GM18909 (cell line): ENCODE data around the gene NEK11.
"Not testable (repeated sequence)": the region's sequence is repeated elsewhere in the genome, so short reads cannot be mapped to it uniquely, and the experiment has no call there.

ENCODE experiments used
- ATAC-seq: cut with Tn5 transposase; IDR thresholded peaks from one replicate; pipeline ENCODE4 v1.9.1; 2021; ENCODE audit warnings: mild to moderate bottlenecking; ENCODE audit not compliant: unreplicated experiment, poor library complexity

The NEK11 gene

DNA sequence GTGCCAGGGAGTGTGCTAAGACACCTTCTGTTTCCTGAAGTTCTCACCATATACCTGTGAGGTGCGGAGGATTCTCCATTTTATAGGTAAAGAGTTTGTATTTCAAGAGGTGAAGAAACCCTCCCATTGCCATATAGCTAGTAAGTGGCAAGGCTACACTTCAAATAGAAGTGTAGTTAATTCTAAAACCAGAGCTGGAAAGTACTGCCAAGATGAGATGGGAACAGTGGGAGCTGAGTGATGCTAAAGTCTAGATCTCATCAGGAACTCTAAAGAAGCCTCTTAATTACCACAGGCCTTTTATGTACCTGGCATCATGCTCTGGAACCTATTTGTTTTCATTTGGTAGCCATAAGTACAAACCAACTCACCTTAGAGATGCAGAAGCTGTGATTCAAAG is 256.3 kb downstream of the NEK11 start:
- no peak for ATAC-seq

DNA sequence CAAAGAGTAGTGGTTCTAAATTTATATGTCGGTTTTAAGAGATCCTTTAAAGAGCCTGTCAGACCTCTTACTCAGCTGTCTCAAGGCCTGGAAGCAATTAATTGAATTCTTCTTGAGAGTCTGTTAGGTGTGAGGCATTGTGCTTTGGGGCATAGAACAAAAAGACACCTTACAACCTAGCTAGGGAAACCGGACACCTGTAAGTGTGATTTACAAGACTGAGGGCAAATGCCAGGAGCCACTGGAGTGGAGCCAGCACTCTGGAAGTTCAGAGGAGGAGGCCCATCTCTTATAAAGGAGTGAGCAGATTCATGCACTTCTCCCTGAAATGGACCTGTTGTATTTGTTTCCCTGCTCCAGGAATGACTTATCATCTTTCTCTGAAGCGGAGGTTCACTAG is 257.2 kb downstream of the NEK11 start:
- ATAC-seq, result no peak

DNA sequence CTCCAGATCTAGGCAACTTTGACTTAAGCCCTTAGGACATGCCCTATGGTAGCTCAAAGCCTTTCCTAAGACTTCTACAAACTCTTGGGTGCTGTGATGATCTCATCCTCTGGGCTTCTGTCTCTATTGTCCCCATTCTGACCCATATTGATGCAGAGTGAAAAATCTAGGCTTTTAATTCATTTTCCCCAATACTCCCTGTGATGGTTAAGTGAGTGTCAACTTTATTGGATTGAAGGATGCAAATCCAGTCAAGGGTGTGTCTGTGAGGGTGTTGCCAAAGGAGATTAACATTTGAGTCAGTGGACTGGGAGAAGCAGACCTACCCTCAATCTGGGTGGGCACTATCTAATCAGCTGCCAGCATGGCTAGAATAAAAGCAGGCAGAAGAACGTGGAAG is 257.6 kb downstream of the NEK11 start:
- no peak for ATAC-seq

DNA sequence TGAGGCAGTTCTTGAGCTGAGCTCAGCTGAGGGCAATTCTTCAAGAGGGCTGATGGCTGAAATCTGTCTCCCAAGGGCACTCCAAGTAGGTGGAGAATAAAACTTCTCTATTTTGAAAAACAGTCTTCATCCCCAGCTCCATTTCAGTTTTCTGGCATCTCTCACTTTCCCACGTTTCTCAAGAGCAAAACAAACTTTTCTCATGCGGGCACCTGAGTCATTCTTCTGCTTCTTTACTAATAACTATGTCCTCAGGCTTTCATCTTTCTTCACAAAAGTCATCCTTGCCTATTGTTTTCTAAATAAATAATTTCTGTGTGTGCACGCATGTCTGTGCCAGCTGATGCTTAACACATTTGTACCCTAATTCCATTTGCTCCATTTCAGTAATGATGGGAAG is 258.8 kb downstream of the NEK11 start:
- ATAC-seq, result no peak

DNA sequence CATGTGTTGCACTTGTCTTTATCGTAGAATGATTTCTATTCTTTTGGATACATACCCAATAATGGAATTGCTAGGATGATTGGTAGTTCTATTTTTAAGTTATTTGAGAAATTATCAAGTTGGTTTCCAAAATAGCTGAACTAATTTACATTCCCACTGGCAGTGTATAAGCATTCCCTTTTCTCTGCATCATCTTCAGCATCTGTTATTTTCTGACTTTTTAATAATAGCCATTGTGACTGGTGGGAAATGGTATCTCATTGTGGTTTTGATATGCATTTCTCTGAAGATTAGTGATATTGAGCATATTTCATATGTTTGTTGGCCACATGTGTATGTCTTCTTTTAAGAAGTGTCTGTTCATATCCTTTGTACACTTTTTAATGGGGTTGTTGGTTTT is 273.2 kb downstream of the NEK11 start:
- no peak for ATAC-seq

- ATAC-seq, result no peak
Measured at GRCh38 chr3:131303848-131304247, 277.2 kb downstream of the NEK11 start.

GRCh38 chr3:131304890-131305289 is 278.2 kb downstream of the NEK11 start:
- ATAC-seq, result no peak

- ATAC-seq, result no peak
Measured at GRCh38 chr3:131306242-131306641, 279.6 kb downstream of the NEK11 start.

DNA sequence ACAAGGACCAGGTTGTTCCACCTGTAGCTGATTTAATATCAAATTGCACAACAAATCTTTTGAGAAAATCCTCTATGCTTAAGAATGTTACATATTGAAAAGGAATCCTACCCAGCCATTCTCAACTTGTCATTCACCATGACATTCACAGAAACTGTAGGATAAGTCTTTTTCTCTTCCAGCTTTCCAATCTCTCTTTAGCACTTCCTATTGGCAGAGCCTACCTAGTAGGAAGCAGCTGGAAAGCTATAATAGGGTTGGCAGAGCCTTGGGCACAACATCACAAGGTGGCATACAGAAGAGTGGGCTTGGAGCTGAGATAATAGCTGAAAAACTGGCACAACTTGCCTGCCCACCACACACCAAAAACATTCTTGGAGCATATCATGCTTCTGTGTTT is 287.6 kb downstream of the NEK11 start:
- ATAC-seq, result no peak

DNA sequence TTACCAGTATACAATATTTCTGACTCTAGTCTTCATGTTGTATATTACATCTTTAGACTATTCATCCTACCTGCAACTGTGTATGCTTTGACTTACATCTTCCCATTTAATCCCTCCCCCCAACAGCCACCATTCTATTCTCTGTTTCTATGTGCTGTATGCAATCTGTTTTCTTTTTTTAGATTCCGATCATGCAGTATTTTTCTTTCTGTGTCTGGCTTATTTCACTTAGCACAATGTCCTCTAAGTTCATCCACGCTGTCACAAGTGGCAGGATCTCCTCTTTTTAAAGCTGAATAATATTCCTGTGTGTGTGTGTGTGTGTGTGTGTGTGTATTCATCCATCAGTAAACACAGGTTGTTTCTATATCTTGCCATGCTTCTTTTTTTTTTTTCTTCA is 288.5 kb downstream of the NEK11 start:
- no peak for ATAC-seq

DNA sequence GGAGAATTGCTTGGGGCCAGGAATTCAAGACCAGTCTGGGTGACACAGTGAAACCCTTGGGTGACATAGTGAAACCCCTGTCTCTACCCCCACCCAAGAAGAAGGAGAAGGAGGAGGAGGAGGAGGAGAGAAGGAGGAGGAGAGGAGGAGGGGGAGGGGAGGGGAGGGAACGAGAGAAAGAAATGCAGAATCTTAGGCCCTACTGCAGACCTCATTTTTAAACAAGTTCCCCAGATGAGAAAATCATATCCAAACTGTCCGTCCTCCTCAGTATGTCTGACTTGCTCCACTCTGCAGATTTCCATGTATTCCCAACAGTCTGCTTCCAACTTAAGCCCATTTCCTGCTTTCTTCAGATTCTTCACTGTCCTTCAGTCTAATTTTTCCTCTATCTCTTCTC is 291.0 kb downstream of the NEK11 start:
- ATAC-seq, result no peak

DNA sequence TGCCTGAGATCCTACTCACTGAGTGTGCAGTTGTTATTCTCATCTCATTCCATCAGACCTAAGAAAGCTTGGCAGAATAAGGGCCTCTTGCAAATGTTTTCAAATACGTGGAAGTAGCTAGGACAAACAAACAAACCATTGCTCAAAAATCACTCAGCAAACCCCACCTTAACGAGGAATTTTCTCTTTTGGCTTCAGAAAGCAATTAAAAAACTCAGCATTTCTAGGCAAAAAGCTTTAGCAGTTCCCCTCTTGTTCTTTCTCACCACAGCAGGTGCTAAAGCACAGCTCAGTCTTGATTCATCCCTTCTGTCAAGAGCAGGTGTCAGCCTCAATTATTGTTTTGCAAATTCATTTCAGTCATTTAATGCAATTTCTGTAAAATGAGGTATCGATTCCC is 296.3 kb downstream of the NEK11 start:
- no peak for ATAC-seq

DNA sequence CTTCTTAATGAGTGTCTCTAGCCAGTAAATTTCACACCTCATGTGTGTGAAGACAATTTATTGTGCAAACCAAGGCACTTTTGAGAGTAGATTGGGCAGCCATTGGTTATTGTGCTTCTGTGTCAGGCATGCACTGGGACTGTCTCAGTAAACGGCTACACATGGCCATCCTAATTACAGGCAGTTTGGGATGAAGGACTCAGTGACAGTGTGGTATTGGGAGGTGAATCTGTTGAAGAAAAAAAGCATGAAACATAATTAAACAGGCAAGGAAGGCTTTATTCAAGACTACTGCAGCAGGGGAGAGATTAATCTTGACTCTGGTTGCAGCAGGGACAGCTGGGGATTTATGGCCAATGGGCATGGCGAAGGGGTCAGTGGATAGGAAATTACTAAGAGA is 297.1 kb downstream of the NEK11 start:
- ATAC-seq, result no peak

DNA sequence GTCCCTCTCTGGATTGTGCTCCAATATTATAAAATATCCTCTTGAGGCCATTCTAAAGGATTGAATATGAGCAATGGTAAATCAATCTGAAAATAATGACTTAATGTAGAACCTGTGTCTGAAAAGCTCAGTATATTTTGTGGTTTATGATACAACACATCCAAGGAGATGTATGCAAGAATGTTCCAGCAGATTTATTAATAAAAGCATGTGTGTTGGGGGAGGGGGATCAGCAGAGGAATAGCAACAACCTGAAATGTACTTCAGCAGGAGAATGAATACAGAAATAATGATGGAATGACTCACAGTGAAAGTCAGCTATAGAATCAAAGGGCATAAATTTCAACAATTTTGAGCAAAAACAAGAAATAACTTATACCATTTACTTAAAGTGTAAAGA is 298.2 kb downstream of the NEK11 start:
- no peak for ATAC-seq

DNA sequence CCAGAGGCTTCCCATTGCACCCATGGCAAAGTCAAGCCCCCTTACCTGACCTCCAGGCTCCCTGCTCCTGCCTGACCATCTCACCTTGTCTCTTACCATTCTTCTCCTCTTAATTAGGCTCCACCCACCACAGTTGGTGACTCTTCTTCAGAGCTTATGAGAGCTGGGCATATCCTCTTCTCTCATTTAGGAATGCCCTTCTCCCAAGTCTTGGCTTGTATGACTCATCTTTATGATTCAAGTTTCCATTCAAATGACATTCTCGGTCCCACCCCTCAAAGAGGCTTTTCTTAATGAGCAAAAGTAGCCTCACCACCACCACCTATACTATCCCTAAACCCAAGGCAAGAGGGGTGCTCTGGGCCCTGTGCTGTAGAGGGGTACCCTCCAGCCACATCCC is 299.6 kb downstream of the NEK11 start:
- ATAC-seq, result no peak

DNA sequence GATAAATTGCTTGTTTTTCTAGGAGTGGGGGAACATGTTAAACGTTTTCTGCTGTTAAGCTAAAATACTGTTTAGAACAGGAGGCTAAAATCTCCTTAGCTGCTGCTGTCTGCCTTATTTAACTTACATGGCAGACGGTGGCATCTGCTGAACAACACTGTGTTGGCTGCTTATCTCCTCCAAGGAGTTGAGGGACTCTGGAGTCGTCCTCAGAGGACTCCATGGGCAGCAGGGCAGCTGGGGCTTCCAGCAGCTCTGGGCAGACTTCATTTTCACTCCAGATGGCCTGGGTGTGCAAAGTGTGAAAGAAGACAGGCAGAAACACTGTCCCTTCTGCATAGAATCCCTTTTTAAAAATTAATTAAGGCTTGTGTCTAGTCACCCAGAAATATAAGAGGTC is 302.0 kb downstream of the NEK11 start:
- no peak for ATAC-seq

GRCh38 chr3:131329774-131330173 is 303.1 kb downstream of the NEK11 start:
- peak; percentile 68 for ATAC-seq

DNA sequence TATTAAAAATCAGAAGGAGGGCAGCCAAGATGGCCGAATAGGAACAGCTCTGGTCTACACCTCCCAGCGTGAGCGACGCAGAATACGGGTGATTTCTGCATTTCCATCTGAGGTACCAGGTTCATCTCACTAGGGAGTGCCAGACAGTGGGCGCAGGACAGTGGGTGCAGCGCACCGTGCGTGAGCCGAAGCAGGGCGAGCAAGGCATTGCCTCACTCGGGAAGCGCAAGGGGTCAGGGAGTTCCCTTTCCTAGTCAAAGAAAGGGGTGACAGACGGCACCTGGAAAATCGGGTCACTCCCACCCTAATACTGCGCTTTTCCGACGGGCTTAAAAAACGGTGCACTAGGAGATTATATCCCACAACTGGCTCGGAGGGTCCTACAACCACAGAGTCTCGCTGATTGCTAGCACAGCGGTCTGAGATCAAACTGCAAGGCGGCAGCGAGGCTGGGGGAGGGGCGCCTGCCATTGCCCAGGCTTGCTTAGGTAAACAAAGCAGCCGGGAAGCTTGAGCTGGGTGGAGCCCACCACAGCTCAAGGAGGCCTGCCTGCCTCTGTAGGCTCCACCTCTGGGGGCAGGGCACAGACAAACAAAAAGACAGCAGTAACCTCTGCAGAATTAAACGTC is 304.9 kb downstream of the NEK11 start:
- ATAC-seq, result not testable (repeated sequence)

DNA sequence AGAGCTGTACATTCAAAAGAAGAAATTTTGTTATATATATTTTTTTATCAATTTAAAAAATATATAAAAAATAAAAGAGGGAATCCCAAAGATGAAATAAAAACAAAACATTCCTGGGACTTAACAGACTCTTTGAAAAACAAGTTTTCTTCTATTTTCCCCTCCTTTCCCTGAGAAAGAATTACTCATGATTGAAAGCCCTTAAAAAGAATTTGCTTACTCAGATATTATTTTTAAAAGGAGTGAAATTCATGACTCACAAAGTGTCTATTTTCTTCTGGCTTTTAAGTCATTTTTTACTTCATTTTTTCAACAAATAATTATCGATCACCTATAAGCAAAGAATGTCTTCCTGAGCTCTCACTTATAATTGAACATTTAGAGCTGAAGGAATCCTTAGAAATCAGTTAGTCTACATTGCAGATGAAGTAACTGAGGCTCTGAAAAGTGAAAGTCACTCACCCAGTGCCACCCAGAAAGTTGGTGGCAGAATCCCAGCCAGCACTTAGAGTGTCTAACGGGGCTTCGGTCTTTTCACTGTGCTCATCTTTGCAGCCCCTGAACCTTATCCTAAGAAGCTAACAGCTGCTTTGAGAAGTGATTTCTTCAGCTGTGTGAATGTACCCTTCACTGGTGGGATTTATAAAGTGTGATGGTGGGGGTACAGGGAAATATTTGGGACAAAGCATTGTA is 312.4 kb downstream of the NEK11 start:
- no peak for ATAC-seq

DNA sequence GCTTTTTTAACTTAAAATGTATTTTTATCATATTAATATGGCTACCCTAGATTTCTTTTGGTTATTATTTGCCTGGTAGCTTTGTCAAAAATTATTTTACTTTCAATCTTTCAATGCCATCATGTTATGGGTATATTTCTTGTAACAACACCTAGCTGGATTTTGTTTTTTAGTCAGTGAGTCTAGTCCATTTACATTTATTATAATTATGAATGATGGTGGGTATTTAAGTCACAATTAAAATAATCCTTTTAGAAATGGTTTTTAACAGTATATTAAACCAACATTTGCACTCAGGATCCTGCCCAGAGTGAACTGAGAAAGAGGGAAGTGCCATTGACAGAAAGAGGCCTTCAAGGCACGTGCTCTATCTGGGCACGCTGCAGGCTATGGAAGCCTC is 315.1 kb downstream of the NEK11 start:
- ATAC-seq, result no peak

- no peak for ATAC-seq
Measured at GRCh38 chr3:131348911-131349310, 322.2 kb downstream of the NEK11 start.

DNA sequence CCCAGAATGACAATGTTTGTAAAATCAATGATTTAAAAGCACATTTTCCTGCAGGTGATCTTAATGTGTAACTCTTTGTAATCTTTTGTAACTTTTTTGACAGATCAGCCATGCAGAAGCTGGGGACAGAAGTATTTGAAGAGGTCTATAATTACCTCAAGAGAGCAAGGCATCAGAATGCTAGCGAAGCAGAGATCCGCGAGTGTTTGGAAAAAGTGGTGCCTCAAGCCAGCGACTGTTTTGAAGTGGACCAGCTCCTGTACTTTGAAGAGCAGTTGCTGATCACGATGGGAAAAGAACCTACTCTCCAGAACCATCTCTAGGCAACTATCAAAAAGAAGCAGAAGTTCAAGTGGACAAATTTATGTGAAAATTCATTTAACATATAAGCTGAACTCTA is 322.8 kb downstream of the NEK11 start:
- no peak for ATAC-seq
